ENCODE data around the gene PARK7.
A peak's percentile ranks its signal among the peaks of the same experiment; 100 is the strongest.
"Not testable (repeated sequence)": the region's sequence is repeated elsewhere in the genome, so short reads cannot be mapped to it uniquely, and the experiment has no call there.

PARK7 gene

DNA sequence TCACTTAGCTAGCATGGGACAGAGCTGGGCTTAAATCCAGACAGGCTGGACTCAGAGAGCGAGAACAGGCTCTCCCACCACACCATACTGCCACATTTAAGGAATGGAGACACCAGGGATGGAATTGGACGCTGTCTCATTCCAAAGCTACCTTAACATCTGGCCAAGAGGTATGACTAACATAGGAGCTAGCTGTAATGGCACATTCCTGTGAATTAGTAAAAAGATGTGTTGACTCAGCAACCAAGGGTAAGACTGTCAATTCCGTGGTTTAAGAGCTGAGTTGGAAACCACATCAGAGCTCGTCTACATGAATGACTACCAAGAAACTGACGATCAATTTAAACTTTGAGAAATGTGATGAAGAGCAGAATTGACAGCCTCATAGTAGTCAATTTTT is 12.6 kb upstream of the PARK7 start:
- DNase-seq, result no peak

DNA sequence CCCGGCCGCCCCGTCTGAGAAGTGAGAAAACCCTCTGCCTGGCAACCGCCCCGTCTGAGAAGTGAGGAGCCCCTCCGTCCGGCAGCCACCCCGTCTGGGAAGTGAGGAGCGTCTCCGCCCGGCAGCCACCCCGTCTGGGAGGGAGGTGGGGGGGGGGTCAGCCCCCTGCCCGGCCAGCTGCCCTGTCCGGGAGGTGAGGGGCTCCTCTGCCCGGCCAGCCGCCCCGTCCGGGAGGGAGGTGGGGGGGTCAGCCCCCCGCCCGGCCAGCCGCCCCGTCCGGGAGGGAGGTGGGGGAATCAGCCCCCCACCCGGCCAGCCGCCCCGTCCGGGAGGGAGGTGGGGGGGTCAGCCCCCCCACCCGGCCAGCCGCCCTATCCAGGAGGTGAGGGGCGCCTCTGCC is 8.7 kb upstream of the PARK7 start:
- DNase-seq, result not testable (repeated sequence)

DNA sequence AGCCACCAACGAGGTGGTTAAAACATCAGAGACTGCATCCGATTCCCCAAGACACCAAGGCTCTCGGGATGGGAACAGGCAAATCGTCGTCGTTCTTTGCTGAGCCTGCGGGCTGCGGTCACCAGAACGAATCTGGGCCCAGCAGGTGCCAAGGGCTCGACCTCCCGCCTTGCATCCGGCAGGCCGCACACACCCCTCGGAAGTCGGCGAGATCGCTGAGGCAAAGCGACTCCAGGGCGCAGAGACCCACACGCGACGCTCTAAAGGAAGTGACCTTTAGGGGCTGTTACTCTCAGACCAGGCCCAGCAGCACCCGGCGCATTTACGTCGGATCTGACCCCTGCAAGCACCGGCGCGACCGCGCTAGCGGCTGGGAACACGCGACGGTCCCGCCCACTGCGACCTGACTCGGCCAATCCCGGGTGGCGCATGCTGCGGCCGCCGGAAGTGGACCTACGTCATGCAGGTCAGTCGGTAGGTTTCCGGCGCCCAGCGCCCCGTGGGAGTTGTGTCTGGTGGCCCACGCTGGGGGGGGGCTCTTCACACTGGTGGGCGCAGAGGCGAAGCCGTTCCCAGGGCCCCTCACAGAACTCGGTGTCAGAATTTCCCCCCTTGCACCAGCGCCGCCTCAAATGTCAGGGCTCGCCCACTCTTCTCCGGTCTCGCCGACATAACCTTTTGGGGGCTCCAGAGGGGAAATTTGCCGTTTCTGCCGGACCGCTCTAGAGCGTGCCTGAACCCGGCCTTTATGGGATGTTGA is 7.5 kb upstream of the PARK7 start:
- DNase-seq, result peak; percentile 90 to 96

DNA sequence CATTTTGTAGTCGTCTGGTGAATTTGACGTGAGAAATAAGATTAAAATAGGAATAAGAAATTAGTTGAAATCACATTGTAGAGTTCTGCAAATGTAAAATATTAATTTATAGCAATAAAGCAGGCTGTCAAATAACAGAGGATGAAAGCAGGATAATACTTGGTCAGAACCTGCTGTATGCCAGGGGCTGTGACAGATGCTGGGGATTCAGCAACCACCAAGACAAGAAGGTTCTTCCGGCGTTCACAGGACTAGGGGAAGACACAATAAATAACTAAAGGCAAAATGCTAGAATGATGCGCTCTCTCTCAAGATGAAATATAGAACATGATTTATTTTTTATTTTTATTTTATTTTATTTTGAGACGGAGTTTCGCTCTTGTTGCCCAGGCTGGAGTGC is 6.8 kb upstream of the PARK7 start:
- DNase-seq, result no peak

DNA sequence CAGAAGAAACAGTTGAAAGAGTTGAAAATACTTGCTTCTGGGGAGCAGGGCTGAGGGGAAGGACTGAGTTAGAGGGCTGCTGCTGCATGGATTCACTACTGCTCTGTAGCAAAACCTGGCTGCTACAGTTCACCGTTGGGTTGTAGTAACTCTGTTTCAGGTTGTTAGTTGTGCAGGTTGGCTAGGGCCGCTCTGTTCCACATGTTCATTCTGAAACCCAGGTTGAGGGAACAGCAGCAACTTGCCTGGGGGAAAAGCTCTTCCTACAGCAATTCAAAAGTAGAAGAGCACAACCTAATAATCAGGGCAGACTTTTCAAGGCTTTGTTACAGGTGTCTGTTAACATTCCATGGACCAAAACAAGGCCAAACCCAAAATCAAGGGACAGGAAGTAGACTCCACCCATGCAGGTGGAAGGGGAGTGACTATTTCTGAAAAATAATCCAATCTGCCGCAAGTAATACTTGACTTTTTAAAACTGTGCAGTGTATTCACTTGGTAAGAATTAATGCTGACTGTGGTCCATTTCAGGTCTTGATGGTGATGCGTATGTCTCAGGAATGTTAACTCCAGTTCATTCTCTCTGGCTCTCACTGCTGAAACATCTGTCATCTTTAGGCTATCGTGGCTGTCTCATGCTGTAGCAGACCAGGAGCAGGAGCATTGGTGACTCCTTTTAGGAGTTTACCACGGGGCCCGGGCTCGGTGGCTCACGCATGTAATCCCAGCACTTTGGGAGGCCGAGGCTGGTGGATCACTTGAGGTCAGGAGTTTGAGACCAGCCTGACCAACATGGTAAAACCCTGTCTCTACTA is 5.1 kb upstream of the PARK7 start:
- no peak for DNase-seq

DNA sequence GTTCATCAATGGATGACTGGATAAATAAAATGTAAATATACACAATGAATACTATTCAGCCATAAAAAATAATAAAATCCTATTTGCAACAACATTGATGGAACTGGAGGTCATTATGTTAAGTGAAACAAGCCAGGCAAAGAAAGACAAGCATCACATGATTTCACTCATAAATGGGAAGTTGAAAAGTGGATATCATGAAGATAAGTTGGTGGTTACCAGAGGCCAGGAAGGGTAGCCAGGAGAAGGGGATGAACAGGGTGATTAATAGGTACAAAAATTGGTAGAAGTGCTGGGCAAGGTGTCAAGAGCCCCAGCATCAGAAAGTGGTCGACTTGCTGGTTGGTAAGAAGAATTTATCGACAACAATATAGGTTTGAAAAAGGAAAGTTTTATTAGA is 1.3 kb upstream of the PARK7 start:
- no peak for DNase-seq

DNA sequence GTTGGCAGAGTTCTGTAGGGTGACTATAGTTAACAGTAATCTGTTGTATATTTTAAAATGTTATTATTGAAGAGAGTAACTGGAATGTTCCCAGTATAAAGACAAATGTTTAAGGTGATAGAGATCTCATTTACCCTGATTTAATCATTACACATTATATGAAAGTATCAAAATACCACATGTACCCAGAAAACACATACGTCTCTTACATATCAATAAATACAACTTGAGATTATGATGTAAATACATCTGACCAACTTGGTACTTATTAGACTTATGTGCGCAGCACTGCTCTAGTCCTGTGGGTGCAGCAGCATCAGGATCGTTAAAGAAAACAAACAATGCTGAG is 670 bp upstream of the PARK7 start:
- DNase-seq, result no peak

DNA sequence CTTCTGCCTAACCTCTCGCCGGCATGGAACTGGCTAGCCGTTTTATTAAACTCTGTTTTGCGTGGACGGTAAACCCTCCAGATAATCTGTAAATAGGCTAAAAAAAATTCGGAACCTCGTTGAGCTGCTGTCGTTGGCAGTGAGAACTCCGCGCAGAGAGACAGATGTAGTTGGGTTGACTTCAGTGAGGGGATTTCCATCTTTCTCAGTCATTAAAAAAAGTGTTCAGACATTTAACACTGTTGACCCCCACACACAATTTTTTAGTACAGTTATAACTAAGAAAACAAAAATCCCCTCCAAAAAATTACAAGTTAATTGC is 464 bp downstream of the PARK7 start:
- no peak for DNase-seq

DNA sequence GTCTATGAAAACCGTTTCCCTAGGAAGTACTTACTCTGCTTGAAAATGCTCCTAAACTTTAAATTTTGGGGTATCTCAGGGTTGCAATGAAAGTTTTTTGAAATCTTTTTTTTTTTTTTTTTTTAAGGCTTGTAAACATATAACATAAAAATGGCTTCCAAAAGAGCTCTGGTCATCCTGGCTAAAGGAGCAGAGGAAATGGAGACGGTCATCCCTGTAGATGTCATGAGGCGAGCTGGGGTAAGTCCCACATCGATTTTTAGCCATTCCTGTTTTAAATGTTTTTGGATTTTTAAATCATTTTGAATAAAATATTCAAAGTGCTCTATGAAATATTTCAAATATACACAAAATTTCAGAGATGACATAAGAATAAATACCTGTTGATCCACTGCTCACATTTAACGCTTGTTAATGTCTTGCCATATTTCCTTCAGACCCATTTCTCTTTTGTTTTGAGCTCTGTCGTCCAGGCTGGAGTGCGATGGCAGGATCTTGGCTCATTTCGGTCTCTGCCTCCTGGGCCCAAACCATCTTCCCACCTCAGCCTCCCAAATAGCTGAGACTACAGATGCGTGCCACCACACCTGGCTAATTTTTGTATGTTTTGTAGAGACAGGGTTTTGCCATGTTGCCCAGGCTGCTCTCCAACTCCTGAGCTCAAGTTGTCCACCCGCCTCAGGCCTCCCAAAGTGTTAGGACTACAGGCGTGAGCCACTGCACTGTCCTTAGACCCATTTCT is 1.3 kb downstream of the PARK7 start:
- no peak for DNase-seq

DNA sequence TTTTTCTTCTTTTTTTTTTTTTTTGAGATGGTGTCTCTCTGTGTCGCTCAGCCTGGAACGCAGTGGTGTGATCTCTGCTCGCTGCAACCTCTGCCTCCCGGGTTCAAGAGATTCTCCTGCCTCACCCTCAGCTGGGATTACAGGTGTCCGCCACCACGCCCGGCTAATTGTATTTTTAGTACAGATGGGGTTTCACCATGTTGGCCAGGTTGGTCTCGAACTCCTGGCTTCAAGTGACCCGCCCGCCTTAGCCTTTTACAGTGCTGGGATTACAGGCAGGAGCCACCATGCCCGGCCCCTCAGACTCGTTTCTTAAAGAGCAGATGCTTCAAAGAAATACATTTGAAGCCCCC is 1.8 kb downstream of the PARK7 start:
- not testable (repeated sequence) for DNase-seq

DNA sequence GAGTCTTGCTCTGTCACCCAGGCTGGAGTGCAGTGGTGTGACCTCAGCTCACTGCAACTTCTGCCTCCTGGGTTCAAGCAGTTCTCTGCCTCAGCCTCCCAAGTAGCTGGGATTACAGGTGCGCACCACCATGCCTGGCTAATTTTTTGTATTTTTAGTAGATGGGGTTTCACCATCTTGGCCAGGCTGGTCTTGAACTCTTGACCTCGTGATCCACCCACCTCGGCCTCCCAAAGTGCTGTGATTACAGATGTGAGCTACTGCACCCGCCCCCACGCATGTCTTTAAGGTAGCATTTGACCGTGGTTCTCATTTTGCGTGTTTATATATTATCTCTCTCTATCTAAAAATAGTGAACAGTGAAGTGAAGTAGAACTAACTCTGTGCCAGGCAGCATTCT is 2.3 kb downstream of the PARK7 start:
- not testable (repeated sequence) for DNase-seq

DNA sequence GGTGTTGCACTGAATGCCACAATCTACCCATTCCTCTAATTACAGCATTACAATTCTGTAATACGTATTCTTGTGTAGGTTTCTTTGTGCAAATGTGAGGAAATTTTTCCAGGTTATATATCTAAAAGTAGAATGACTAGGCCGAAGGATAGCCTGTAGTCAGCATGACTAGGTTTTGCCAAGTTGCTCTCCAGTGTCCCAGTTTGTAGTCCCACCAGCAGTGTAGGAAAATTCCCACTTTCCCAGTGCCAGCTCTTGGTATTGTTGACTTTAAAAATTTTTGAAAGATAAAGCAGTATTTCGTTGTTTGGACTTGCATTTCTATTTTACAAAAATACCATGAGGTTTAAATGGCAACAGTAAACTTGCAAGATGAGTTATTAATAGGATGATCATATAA is 3.0 kb downstream of the PARK7 start:
- no peak for DNase-seq

DNA sequence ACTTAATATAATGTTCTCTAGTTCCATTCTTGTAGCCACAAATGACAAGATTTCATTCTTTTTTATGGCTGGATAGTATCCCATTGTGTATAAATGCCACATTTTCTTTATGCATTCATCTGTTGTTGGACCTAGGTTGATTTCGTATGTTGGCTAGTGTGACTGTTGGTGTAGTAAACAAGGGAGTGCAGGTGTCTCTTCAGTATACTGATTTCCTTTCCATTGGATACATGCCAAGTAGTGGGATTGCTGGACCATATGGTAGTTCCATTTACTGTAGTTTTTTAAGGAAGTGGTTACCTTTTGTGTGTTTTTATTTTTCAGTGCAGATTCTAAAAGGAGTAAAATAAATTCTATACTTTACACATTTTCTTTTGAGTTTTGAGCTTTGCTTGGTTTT is 5.7 kb downstream of the PARK7 start:
- DNase-seq, result no peak

DNA sequence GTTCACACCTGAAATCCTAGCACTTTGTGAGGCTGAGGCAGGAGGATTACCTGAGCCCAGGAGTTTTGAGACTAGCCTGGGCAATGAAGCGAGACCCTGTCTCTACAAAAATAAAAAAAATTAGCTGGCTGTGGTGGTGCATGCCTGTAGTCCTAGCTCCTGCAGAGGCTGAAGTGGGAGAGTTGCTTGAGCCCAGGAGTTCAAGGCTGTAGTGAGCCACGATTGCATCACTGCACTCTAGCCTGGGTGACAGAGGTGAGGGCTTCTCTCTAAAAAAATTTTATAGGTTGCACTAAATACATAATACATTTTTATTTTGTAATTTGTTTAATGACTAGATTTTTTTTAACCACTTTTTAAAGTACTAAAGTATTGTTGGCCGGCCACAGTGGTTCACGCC is 6.1 kb downstream of the PARK7 start:
- no peak for DNase-seq

DNA sequence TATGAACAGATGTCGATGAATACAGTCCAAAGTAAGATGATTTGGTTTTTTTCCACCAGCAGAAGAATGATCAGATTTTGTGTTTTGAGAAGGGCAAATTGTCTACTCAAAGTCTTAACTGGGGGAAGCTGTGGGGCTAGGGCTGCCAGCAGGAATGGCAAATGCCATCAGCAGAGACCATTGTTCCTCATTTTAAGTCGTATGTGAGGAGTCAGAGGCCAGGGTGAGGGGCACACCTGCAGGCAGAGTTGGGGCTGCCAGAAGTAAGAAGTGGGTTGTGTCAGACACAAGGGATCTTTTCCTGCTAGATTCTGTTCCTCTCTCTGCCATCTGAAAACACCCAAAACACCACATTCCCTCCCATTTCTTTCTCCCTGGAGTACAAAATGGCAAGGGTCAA is 8.7 kb downstream of the PARK7 start:
- DNase-seq, result no peak

DNA sequence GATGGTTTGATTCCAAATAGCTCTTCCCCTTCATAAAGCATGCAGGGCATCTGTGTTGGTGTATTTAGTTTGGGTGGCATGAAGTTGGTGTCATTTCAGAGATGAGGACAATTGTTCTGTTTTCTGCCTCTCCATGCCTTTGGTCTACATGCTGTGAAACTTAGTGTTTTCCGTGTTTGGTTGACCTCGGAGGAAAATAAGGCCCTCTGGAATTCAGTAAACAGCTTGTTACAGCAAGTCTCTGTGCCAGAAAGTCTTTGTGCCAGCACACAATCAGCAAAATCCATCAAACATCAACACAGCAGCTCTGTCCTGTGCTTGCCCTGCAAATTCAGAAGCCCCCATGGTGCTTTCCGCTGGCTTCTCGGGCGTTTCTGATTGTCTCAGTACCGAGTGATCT is 9.5 kb downstream of the PARK7 start:
- DNase-seq, result no peak

DNA sequence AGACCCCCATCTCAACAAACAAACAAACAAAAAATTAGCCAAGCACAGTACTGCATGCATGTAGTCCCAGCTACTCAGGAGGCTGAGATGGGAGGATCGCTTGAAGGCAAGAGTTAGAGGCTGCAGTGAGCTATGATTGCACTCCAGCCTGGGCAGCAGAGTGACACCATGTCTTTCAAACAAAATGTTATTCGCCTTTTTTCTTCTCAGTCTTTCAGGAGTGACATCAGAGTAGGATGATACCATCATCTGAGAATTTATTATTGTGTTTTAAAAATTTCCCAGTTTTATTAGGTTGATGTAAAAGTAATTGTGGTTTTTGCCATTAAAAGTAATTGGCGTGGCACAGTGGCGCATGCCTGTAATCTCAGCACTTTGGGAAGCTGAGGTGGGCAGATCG is 10.8 kb downstream of the PARK7 start:
- no peak for DNase-seq

DNA sequence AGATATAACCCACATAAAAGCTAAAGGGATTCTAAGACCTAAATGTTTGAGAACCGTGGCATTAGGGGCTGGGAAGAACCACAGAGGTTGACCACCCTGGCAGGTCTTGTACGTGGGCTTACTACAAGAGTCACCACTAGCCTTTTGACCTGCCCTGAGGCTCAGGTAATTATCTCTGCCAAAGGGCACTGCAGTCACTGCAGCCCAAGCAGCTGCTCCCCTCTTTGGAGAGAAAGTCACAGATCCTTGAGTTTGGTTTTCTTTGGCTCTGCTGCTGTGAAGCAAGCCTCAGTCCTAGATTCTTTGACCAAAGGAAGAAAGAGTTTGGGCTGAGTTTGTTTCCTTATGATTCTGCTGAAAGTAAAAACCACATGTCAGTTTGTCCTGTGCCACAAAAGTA is 11.6 kb downstream of the PARK7 start:
- DNase-seq, result no peak

DNA sequence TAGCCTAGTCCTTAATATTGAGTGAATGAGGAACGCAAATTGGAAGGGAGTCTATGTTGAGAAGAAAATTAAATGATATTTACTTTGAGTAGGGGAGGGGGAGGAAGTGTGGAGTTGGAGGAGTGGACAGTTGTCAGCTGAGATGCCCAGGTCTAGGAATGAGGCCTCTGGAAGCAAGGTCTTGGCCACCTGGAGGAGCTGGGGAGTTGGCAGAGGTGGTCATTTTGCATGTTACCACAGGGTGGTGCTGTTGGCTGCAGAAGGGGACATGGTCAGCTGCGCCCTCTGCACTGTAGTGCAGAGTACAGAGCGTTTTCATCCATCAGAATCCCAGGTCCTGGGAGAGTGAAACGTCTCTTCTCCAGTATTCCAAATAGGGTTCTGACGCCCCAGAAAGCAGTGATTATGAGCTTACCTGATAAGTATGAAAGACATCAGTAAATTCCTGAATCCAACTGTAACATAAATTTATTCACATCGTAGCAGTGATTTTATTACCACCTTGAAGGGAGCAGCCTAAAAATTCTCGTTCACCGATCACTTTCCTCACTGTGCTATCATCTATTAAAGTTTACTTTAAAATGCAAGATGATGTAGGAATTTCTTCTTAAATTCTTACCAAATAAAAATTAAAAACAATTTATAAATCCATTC is 13.8 kb downstream of the PARK7 start:
- peak; percentile 26 to 47 for DNase-seq

DNA sequence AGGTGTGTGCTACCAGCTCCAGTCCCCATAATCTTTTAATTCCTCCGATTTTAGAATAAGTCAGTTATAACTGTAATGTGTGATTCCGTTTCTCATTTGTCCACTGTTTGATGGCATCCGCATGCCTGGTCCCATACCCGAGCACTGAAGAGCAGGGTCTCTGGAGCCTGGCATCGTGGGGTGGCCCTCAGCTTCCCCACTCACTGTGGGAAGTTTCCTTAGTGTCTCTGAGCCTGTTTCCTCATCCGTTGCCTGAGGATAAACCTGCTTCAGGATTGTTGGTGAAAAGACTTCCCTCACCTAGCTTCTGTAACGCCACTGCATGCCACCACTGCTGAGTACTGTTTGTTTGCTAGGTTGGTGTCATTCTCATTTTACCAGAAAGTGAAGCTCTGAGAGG is 19.5 kb downstream of the PARK7 start:
- DNase-seq, result no peak

DNA sequence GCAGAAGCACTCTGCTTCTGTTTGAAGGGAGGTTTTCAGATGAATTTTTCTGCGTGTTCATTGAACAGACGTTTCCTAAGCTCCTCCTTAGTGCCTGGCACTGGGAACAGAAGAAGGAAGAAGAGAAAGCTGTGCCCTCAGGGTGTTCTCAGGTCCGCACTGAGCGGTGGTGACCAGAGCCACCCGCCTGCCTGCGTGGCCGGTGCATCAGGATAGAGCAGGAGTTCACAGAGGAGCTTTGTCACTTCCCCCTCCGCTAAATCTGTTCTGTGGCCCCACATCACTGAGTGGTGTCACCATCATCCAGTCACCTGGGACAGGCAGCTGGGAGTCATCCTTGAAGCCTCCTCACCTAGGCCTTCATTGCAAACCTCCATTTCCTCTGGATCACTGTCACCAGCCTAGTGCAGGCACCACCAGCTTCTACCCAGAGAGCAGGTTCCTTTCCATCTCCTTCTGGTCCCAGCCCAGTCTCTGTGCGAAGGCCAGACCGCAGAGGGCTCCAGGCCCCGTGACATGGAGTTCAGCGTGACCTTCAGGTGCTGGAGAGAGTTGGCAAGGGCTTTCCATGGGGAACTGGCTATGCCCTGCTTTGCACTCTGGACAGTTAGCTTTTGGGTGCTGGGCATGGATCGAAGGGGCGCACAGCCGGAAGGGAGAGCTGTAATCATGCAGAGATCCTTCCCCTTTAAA is 21.7 kb downstream of the PARK7 start:
- no peak for DNase-seq

DNA sequence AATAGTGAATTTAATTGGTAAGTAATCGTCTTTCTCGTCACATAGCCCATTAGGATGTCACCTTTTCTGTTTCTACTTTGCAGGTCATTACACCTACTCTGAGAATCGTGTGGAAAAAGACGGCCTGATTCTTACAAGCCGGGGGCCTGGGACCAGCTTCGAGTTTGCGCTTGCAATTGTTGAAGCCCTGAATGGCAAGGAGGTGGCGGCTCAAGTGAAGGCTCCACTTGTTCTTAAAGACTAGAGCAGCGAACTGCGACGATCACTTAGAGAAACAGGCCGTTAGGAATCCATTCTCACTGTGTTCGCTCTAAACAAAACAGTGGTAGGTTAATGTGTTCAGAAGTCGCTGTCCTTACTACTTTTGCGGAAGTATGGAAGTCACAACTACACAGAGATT is 23.3 kb downstream of the PARK7 start:
- no peak for DNase-seq
